GM10266 (cell line): ENCODE results near the gene GAS7.

Source experiments
- DNase-seq: peaks from one replicate; pipeline ENCODE4 v3.0.0; 2012; ENCODE audit errors: extremely low spot score
- TF ChIP-seq, protein P1 (sequence below): IDR thresholded peaks from 2 replicates; pipeline ENCODE4 v1.5.1; 2012; ENCODE audit warnings: mild to moderate bottlenecking, low read depth; ENCODE audit not compliant: control insufficient read depth, insufficient read depth; ENCODE audit errors: missing control alignments

Gene GAS7

DNA sequence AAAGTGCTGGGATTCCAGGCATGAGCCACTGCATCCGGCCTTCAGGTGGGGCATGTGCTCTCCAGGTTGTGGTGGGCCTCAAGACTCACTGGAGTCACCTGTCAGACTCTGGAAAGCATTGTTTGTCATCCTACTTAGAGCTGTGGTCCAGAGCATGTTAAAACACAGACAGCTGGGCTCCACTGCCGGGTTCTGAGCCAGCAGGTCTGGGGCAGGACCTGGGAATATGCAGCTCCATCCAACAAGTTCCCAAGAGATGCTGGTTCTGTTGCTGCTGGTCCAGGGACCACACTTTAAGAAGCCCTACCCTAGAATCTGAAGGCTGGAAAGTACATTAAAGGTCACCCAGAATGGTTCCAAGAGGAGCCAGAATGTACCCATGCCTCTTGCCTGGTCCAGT lies 75.3 kb downstream of the GAS7 start:
- TF ChIP-seq, protein P1, sequence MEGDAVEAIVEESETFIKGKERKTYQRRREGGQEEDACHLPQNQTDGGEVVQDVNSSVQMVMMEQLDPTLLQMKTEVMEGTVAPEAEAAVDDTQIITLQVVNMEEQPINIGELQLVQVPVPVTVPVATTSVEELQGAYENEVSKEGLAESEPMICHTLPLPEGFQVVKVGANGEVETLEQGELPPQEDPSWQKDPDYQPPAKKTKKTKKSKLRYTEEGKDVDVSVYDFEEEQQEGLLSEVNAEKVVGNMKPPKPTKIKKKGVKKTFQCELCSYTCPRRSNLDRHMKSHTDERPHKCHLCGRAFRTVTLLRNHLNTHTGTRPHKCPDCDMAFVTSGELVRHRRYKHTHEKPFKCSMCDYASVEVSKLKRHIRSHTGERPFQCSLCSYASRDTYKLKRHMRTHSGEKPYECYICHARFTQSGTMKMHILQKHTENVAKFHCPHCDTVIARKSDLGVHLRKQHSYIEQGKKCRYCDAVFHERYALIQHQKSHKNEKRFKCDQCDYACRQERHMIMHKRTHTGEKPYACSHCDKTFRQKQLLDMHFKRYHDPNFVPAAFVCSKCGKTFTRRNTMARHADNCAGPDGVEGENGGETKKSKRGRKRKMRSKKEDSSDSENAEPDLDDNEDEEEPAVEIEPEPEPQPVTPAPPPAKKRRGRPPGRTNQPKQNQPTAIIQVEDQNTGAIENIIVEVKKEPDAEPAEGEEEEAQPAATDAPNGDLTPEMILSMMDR = no peak
- DNase-seq = no peak

DNA sequence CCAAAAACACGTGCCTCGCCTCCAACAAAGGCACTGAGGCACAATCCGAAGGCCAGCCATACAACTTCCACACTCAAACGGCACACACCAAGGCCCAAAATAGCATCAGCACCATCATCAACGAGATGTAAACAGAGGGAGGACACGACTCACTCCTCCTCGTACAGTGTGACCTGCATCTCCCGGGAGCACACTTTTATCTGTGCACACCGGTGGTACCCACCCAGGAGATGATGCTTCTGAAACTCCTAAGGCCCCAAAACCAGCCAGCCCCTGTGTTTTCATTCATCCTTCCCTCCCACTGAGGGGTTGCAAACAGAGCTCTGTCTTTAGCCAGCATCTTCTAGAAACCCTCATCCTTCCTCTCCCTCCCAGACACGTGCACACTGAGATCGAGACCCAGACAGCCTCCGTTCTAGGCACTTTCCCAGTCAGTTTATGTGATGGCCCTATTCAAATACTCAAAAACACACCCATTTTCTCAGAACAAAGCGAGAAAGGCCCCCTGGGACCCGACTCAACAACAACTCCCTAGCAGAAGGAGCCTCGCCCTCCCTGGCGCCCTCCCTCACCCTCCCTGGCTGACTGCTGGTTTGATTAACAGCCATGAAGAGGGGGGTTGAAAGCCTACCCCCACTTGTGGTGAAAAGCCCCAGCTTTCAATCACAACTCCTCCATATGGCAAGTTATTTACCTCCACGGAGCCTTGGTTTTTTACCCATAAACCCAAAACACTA lies 76.3 kb downstream of the GAS7 start:
- DNase-seq = no peak
- TF ChIP-seq, protein P1 = no peak

DNA sequence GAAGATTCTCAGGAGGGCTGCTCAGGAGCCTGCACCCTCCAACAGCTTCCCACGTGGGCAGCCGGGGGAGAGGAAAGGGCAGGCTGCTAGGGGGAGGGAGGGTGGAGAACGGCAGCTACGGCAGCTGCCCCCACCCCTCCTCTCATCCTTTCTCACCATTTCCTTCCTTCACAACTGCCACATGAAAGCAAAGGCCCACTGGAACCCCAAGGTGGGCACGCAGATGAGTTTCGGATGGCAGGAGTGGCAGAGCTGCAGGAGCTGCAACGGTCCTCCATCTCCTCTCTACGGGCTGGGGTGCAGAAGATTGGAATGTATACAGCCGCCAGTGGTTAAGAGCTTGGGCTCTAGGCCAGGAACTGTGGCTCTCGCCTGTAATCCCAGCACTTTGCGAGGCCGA lies 77.7 kb downstream of the GAS7 start:
- no peak for DNase-seq
- TF ChIP-seq, protein P1 = no peak

DNA sequence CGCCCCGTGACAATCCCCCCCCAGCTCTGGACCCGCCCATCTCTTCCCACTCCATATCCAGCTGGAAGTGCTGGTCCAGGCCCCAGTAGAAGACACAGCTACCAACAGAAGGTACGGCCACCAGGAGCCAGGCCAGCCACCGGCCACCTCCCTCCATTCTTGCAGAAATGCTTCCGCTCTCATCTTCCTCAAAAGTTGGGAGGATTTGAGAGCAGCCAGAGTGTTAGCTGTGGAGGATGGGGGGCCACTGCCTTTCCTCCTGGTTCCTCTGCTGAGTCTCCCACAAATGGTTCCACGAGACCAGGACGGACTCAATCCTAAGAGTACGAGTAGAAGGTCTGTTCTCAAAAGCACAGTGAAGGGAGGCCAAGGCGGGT lies 78.3 kb downstream of the GAS7 start:
- no peak for DNase-seq
- TF ChIP-seq, protein P1 = no peak

DNA sequence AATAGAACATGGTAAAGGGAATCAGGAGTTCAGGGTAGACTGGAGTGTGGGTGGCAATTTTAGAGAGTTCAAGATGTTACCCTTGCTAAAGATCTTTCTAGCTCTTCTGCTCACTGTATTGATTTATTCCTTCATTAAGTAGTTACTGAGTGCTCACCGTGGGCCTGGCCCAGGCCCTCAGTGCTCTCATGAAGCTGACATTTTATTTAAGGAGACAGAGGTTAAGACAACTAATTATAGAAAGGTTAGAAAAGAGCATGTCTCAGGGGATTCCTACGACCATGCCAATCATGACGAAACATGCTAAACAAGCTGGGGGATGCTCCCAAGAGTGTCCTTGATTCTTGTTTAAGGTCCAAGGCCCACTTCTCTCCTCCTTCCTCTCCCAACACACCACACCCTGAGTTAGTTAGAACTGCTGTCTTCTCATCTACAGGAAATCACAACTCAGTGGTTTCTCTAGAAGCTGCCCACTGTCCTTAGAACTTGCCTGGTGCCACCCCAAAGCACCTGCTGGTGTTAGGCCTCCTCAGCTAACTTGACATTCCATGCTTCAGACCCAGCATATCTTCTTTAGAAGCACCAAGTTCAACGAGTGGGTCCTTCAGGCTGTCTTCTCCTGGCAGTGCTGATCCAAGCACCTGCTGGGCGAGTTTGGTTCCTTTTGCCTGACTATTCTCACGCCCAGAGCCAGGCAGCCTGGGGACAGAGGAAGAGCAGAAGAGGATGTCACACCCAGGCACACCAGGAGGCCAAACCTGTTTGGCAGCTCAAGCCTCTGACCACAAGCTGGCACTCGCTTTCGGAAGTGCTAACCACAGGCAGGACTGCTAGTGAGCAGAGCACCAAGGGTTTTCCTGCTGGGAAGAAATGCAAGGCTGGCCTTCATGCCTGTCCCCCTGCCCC lies 79.0 kb downstream of the GAS7 start:
- TF ChIP-seq, protein P1 = no peak
- DNase-seq = no peak

DNA sequence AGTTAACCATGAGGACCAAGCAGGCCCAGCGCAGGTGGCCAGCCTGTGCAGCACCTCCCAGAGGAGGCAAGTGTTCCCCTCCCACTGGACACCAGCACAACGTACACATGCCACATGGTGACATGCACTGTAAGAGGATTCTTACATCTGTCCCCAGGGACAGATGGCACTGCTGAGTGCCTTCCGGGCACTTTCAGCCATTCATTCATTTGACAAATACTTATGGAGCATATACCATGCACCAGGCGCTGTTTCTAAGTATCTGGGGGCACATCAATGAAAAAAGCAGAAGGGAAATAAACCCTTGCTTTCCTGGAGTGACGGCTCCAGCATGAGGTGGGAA lies 79.6 kb downstream of the GAS7 start:
- no peak for DNase-seq
- TF ChIP-seq, protein P1 = no peak

DNA sequence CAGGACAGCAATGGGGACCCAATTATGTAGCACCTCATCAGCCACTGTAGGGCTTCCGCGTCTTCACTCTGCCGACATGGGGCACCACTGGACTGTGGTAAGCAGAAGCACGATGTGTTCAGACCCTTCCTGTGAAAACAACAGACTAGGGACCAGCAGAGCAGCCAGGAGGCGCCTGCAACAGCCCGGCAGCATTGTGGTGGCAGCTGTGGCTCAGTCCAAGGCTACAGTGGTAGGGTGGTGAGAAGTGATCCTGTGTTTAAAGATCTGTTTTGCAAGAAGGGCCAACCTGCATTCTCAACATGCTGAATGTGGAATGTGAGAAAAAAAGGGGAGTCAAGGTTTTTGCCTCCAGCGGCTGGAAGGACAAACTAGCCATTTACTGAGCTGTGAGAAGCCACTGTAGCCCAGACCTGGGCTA lies 80.8 kb downstream of the GAS7 start:
- DNase-seq = no peak
- TF ChIP-seq, protein P1 = peak; percentile 41
